NCI-H2171 treated with DMSO at 0.1 percent for 48 hours (cell line): ENCODE measurements around the gene AP3D1.

ENCODE experiments used
- DNase-seq: peaks from one replicate; lab custom pipeline; 2025; lab: John Stamatoyannopoulos, UW

Gene AP3D1

DNA sequence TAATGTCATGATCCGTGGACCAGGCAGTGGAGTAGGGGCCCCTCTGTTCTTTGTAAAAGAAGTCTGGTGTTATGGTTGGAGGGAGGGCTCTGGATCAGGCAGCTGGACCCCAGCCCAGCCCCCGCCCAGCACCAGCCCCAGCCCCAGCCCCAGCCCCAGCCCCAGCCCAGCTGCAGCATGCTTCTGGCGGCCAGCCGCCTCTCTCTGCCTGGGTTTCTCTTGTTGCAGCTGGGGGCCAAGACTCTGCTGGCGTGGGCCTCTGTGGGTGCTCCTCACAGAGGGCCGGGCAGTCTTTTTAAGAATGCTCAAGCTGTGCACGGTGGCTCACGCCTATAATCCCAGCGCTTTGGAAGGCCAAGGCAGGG lies 30.2 kb upstream of the AP3D1 start:
- DNase-seq, result no peak

DNA sequence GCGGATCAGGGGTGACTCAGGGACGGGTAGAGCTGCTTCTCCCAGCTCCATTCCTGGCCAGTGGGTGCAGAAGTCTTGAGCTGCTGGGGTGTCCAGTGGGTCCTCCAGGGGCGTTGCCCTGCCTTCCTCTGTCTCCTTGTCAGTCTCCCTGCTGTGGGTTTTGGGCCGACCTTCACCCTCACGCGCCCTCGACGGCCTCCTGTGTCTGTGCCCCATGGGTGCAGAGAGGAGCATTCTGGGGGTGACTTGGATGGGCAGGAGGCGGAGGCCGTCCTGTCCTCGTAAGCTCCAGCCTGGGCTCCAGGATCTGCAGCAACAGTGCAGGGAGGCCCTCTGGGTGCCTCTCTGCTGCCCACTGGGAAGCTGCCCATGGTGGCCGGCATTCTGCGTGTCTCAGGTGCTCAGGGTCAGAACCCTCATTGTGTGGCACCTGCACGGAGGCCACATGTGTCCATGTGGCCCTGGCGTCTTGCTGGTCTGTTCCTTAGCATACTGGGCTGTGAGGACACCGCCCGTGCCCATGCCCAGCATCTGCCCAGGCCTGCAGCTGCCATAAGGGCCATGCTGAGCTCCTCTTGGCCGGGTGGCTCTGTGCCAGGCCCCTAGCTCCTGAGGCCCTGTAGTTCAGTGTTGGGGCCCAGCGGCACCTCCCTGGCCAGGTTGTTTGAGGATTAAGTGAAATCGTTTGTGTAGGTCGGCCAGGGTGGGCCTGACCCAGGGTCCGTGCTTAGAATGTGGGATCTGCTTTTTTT lies 29.7 kb upstream of the AP3D1 start:
- DNase-seq, result no peak

DNA sequence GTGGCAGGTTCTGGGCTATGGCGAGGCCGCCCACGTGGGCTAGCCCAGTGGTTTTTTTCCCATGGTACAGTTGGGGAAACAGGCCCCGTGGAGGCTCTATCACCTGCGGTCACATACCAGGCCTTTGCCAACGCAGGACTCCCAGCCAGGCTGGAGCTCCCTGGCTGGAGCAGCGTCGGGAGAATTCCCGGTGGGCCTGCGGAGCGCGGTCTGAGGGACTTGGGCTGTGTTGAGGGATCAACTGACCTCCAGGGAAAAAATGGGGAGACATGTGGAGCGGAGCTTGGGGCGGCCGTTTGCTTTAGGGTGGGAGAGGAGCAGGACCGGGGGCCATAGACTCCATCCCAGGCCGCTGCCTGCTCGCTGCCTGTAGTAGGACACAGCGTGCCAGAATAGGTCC lies 28.7 kb upstream of the AP3D1 start:
- DNase-seq, result no peak

DNA sequence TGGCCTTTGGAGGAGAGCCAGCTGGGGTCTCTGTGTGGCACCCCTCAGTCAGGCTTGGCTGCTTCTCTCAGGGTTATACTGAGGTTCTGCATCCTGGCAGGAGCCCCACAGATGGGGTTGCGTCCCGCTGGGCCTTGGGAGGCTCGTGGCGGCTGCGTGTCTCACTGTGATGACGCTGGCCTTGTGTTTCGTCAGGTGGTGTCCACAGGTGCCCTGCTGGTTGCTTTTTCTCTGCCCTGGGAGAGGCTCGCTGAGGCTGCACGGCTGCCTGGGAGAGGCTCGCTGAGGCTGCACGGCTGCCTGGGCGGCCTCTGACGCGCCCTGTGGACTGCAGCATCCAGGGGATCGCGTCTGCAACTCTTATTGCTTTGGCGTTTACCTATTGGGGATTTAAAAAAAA lies 27.7 kb upstream of the AP3D1 start:
- no peak for DNase-seq

DNA sequence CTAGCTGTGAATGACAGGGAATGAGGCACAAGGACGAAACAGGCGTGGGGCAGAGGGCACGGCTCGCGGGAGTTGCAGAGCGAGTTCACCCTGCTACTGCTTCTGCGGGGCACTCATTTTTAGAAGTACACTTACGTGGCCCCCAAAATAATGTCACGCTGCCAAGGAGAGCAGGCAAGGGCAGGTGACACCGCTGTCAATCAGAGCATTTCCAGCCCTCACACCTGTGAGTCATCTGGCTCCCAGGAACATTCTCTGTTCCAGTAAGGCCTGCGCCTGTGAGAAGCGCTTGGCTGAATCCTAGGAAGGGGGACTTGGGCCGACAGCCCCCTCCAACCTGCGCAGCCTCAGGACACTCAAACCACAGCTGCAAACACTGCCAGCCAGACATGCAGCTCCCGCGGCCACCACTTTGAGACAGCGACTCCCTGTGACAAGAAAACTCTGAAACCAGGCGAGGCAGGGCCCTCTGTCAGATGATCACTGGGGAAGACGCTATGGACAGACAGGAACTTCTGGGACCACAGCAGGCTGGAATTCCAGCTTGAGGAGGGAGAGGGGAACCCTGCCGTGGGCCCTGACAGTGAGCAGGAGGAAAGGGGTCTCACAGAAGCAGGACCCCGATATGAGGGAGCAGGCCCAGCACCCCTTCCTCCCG lies 25.1 kb upstream of the AP3D1 start:
- no peak for DNase-seq

DNA sequence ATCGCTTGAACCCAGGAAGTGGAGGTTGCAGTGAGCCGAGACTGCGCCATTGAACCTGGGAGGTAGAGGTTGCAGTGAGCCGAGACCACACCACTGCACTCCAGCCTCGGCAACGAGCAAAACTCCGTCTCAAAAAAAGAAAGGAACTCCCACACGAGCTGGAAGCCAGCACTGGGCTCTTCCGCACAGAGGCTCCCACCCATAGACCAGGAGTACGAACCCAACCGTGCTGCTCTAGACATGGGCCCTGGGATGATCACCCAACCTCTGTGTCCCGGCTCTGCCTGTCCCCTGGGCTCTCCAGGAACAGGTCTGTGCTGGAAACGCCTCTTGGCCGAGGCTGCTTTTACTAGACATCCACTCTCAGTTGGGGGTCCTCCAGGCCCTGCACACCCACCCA lies 24.4 kb upstream of the AP3D1 start:
- DNase-seq, result no peak

DNA sequence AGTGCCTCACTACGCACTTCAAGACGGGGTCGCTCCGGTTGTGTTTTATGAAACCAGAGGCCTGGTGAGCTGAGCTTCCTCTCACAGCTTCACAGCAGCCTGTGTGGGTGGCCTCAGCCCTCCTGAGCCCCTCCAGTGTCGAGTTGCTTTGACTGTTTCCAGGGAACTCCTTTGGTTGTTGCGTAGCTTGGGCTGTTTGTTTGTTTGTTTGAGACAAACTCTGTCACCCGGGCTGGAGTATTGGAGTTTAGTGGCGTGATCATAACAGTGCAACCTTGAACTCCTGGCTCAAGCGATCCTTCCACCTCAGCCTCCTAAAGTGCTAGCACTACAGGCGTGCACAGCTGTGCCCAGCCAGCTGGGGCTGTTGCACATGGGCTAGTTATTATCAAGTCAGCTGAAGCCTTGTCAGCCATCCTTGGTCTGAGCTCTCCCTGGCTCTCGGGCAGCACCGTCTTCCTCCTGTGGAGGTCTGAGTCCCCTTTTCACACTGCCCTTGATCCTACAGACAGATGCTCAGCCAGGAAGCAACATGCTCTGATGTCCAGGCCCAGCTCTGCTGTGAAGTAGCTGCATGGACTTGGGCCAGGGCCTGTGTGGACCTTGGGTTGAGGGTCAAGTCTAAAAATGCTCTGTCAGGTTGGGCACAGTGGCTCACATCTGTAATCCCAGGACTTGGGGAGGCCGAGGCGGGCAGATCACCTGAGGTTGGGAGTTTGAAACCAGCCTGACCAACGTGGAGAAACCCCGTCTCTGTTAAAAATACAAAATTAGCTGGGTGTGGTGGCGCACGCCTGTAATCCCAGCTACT lies 22.6 kb upstream of the AP3D1 start:
- DNase-seq, result no peak

DNA sequence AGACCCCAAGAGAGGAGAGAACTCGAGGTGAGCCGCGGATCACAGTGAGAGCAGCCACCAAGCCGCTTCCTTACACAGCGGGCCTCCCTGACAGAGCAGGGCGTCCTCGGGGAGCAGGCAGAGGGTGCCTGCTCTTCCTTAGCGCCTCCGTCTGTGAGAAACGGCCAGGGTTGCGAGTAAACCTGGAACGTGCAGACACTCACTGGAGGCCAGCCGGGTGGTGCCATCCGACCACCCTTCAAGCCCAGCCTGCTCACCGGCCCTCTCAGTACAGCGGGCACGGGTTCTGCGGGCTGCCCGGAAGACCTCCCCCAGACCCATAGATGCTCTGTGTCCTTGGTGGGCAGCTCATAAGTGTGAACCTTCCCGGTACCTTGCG lies 22.0 kb upstream of the AP3D1 start:
- no peak for DNase-seq

DNA sequence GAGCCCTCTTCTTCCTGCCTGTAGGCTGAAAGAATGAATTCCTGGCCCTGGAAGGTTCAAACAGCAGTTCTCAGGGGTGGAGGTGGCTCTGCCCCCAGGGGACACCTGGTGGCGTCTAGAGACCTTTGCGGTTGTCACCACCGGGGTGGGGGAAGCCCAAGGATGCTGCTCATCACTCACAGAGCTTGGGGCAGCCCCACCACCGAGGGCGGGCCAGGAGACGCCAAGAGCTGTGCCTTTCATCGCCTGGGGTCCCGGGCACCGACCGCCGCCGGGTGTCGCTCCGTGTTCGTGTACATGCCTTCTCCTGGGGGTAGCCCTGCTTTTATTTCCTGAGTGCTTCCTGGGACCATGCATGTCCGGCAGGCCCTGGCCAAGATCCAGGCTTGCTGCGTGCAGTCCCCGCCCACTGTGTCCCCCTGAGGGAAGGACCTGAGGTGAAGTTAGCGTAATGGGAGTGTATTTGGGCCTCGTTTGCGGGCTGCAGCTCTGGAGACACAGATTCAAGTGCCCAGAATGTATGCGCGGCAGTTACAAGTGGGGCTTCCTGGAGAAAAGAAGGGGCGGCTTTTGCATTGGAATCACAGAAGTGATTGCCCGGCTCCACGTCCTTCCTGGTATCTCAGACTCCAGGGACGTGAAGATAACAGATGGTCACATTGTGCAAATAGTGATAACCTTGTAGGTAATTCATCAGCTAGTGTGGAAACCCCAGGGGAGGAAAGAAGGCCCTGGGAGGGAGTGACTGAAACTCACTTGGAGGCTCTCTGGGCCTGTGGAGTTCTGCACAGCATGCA lies 20.2 kb upstream of the AP3D1 start:
- peak; percentile 81 for DNase-seq

DNA sequence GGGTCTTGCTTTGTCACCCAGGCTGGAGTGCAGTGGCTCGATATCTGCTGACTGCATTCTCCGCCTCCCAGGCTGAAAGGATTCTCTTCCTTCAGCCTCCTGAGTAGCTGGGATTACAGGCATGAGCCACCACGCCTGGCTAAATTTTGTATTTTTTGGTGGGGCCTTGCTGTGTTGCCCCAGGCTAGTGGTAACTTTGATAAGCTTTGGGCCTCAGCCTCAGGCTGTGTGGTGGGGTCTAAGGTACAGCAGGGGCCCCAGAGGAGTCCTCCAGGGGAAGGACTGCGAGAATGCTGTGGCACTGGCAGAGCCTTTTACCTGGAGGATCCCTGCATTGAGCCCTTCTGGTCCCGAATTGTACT lies 19.6 kb upstream of the AP3D1 start:
- DNase-seq, result no peak

DNA sequence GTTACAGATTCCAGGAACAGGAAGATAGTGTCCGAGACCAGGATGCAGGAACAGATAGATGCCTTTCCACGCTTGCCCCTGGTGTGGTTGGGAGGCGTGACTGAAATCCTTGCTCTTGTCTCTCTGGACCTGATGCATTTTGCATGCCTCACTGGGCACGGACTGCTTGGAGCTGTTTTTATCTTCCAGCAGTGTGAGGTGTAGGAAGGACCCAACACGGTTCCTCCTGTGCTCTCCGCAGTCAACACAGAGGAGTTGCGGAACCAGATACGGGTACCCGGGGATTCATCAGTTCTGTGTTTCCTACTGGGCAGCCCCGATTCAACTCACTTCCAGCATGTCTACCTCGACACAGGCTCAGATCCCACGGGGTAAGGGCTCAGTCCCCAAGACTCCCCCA lies 18.9 kb upstream of the AP3D1 start:
- DNase-seq, result no peak

DNA sequence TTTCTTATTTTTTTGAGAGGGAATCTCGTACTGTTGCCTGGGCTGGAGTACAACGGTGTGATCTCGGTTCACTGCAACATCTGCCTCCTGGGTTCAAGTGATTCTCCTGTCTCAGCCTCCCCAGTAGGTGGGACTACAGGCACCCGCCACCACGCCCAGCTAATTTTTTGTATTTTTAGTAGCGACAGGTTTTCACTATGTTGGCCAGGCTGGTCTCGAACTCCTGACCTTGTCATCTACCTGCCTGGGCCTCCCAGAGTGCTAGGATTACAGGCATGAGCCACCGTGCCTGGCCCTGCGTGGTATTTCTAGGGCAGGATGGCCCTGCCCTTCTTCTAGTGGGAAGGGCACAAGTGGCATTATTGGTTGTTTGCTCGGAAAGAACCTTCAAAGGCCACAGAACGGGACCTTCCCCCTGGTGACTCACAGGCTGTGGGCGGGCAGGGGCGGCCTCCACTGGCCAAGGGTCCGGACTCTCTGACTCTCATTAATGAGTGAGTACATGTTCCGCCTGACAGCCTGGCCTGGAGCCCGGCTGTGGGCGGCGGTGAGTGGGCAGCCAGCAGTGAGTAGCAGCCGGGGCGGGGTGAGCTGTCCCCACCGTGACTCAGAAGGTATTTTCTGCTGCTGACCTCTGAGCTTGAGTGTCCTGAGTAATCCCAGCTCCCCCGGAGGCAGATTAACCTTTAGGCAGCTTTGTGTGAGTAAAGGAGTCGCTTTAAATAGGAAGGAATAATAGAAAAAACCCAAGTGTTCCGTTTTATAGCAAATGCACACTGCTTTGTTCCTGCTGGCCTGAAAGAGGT lies 17.5 kb upstream of the AP3D1 start:
- no peak for DNase-seq

DNA sequence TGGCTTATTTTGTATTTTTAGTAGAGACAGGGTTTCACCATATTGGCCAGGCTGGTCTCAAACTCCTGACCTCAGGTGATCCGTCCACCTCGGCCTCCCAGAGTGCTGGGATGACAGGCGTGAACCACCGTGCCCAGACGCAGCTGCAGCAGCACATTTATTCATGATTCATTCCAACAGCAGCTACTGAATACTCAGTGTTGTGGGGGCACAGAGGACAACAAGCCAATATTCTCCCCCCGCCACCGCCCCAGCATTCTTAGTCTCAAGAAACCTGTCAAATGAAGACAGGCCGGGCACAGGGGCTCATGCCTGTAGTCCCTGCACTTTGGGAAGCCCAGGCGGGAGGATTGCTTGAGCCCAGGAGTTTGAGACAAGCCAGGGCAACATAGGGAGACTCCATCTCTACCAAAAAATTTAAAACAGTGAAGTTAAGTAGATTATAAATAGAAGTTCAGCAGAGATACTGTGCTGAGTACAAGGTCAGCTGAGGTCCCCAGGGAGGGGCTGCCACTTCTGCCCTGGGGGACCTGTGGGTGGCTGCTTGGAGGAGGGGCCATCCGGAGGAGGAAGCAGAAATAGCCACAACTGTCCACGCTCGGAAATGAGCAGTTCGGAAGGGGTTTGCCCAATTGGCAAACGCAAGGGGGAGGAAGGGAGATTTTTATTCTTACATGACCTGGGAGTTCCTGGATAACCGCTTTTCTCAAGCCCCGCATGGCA lies 16.7 kb upstream of the AP3D1 start:
- no peak for DNase-seq

DNA sequence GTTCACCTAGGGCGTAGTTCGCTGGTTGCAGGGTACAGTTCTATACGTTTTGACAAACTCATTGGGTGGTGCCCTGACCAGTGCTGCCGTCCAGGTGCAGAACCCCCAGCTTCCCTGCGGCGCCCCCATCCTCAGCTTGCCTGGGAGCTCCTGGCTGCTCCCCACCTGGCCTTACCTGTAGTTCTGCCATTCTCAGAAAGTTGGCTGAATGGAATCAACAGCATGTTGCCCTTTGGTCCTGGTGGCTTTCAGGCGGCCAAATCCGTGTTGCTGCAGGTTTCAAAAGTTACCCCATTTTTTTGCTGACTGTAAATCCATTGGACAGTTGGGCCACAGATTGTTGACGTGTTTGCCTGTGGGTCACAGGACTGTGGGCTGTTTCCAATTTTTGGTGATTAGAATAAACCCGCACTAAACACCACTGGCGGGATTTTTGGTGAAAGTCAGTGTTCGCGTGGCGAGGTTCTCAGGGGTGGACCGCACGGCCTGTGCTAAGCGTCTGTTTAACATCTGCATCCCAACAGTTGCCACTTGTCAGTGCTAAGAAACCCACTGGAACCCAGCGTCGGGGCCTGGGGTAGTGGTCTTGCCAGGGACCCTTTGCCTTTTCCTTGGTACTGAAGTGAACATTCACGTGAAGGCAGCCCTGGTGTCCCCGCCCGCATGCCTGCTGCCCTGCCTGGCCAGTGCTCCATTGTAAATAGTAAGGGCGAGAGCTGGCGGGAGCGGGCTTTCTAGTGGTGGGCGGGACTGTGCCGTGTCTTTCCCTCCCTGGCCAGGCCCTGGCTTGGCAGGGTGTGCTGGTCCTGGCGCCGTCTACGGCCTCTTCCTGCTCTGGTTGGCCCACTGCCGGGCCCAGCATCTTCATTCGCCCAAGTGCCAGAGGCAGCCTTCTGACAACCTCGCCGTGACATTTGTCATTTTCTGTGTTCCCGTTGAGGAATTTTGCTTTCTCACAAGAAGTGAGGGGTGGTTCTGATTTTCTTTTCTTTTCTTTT lies 15.7 kb upstream of the AP3D1 start:
- DNase-seq, result no peak

DNA sequence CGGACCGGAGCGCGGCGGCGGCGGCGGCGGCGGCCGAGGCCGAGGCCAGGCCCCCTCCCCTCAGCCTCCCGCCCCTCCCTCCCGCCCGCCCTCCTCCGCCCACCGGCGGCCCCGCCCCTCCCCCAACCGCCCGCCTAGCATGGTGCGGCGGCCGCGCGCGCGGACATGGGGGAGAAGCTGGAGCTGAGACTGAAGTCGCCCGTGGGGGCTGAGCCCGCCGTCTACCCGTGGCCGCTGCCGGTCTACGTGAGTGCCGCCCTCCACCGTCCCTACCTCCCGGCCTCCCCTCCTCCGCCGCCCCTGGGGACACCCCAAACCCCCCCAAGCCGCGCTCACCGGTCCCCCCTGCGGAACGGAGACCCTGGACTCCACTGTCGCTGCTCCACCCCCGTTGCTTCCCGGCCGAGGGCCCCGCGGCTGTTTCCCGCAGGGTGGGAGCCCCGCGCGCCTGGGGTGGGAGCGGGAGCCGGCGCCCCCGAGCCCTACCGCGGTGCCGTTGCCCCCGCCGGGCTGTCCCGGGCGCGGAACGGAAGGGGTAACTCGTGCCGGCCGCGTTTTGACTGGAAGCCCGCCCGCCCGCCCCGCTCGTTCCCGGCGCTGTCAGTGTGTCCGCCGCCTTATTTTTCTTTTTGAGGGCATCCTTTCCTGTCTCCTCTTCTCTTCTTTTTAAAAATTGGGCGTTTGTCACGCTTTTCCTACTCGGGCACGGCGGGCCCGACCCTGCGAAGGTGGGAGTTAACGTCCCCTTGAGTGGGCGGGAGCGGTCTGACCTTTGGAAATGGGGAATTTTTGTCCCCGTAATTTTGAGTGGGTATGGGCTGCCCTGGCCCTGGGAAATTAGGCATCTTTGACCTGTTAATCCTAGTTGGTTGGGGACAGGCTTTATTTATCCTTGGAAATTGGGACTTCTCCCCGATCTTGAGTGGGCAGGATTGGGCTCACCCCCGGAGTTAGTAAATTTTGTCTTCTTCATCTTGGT lies 12.9 kb upstream of the AP3D1 start:
- DNase-seq, result no peak

DNA sequence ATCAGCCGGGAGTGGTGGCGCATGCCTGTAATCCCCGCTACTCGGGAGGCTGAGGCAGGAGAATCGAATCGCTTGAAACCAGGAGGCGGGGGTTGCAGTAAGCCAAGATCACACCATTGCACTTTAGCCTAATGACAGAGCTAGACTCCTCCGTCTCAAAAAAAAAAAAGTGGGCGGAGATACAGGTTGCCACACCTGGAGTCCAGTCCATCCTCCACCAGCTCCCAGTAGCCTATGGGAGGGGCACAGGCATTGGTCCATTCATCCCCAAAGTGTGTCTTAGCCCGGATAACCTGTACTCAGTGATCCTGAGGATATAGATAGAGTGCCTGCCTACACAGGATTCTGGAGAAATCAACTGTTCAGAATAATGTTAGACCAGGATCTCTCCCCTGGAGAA lies 9.0 kb upstream of the AP3D1 start:
- DNase-seq, result no peak

DNA sequence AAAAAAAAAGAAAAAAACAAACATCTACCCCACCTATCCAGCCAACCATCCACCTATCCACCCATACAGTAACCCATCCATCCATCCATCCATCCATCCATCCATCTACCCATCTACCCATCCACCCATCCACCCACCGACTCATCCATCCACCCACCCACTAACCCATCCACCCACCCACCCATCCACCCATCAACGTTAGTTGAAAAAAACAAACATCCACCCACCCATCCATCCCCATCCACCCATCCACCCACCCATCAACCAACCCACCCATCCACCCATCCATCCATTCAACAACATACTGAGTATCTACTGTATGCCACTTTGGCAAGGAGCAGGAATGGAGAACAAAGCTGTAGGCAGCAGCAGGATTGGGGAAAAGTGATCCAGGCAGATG lies 6.1 kb upstream of the AP3D1 start:
- peak; percentile 5 for DNase-seq

DNA sequence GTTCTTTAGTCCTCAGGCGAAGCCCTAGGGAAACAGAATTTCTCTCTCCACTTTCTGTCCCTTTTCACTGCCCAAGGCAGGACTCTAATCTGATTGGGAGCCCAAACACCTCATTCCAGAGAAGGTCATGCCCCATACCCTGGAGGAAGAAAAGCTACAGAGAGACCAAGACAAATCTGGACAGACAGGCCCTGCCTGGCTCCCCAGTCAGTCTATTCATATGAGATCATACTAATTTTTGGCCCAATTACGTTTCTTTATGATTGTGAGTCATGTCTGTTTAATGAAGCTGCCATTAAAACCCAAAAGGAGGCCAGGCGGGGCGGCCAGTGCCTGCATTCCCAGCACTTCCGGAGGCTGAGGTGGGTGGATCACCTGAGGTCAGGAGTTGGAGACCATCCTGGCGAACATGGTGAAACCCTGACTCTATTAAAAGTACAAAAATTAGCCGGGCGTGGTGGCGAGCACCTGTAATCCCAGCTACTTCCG lies 3.3 kb upstream of the AP3D1 start:
- DNase-seq, result no peak
